Left forelimb (tissue), 1 donor: ENCODE results near the gene RBM17.
A peak's percentile ranks its signal among the peaks of the same experiment; 100 is the strongest.
"Not testable (repeated sequence)": the region's sequence is repeated elsewhere in the genome, so short reads cannot be mapped to it uniquely, and the experiment has no call there.

ENCODE experiments used
- DNase-seq: peaks from one replicate; pipeline ENCODE4 v3.0.0-alpha.2; 2018; ENCODE audit warnings: low spot score

Gene RBM17, protein sequence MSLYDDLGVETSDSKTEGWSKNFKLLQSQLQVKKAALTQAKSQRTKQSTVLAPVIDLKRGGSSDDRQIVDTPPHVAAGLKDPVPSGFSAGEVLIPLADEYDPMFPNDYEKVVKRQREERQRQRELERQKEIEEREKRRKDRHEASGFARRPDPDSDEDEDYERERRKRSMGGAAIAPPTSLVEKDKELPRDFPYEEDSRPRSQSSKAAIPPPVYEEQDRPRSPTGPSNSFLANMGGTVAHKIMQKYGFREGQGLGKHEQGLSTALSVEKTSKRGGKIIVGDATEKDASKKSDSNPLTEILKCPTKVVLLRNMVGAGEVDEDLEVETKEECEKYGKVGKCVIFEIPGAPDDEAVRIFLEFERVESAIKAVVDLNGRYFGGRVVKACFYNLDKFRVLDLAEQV

DNA sequence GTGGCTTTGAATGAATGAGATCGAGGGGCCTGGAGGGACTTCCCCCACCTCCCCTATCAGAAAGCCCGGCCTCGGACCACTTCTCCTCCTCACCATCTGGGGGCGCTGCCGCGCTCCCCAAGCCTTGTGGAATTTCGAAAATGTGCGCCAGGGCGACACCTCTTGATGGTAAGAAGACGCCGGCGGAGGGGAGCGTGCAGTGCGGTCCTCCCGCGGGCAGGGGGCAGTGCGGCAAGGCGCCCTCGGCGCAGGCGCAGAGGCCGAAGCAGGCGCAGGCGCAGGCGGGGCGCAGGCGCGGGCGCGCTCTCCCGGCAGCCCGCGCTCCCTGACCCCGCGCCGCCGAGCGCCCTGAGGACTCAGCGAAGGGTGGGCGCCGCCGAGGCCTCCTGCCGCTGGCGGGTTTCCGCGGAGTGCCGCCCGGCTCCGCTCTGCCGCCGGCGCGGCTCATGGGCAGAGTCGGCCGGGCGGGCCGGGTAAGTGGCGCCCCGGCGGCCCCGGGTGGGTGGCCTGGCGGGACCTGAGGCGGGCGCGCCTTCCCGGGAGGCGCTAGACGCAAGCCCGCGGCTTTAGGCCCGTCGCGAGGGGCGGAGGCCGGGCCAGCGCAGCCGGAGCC lies at the start of gene RBM17:
Gene RBM17 (plus strand): TSS at position 314 of the 613 bp plus-strand sequence. CDS start 8,032 bp downstream, outside the sequence.
- peak; percentile 97 for DNase-seq

DNA sequence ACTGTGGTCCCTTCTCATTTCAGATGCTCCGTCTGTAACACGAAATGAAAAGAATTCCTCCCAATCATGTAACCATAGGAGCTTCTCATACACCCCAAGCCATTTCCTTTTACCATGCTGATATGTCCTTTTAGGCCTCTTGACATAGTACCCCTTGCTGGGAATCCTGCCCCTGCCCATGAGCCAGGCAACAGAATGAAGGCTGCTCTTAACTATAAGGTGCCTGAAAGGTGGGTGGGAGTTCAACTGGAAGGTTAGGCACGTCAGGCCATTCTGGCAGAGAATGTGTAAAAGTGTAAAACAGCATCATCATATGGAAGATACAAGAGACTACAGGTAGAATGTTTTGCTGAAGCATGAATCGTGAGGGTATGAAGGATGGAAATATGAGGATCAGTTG lies 49.1 kb upstream of the RBM17 start:
- DNase-seq: no peak

DNA sequence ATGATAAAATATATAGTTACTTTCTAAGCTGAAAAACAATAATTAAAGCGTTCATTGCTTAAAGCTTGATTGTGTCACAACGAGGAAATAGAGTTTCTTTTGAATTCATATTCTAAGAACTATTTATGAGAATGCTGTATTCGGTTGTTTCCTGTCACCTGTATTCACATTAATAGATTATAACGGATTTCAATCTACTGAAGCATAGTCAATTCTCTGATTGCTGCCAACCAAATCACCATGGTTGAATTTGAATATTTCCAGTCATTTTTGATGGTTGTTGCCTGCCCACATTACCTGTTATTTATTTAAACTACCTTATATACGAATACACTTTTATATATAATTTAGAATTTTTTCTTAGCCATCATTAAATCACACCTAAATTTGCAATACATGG lies 48.6 kb upstream of the RBM17 start:
- DNase-seq: no peak

DNA sequence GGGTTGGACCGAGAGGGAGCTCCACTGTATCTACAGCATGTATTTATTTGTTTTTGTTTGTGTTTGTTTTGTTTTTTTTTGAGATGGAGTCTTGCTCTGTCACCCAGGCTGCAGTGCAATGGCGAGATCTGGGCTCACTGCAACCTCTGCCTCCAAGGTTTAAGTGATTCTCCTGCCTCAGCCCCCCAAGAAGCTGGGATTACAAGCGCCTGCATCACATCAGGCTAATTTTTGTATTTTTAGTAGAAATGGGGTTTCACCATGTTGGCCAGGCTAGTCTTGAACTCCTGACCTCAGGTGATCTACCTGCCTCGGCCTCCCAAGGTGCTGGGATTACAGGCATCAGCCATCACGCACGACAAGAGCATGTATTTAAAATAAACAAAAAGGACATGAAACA lies 45.5 kb upstream of the RBM17 start:
- DNase-seq: not testable (repeated sequence)

DNA sequence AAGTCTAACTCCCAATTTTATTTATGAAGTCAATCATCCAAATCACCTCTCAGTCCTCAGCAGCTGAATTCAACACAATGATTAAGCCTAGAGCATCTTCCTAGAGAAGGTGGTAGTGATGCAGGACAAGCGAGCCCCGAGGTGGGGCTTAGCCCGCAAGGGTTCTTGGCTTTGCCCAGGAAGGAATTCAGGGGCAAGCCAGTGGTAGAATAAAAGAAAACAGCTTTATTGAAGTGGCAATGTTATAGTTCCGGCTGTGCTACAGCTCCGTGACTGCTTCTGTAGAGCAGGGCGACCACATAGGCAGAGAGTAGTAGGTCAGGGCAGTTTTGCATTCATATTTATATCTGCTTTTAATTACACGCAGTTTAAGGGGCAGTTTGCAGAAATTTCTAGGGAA lies 44.8 kb upstream of the RBM17 start:
- DNase-seq: no peak

DNA sequence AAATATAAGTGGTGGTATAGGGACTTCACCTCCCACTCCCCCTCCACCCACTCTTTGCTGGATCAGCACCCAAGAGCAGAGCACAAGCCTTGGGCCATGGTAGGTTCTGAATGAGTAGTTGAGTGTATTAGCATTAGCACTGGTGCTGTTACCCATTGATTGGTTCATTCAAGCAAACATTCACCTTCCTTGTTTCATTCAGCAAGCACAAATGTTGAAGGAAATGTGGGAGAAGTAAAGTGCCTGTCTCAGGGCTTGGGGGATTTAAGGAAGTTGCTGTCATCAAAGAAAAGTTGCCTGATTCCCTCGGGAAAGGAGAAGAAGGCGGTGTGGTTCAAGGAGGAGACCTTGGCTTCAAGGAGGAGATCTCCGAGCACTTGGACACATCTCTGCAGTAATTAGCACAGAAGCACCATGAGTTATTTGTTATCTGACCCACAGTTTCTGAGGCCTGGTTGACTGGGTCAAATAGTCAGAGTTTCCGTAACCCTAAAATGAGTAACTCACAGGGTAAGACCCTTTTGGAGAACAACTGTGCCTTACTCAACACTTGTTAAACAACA lies 44.0 kb upstream of the RBM17 start:
- DNase-seq: no peak

DNA sequence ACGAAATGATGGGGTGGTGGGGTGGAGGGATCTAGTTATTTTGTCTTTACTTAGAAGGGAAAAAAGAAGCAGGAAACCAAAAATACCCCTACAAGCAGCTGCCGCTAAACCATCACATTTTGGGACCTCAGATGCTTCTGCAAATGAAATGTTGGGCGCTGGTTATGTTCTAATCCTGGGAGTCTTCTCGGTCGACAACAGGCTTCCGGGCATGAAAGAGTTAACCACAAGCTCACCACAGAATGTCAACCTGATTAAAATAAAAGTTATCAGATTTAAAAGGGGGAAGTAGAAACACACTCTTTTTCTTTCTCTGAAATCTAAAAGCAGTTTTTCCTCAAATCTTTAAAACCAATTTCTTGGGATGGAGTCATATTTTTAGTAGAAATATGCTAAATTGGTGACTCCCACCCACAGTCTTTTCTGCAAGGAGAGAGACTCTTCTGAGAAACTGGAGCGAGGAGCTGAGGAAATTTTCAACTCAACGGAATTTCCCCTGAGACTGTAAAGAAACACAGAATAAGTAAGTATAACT lies 43.5 kb upstream of the RBM17 start:
- no peak for DNase-seq

DNA sequence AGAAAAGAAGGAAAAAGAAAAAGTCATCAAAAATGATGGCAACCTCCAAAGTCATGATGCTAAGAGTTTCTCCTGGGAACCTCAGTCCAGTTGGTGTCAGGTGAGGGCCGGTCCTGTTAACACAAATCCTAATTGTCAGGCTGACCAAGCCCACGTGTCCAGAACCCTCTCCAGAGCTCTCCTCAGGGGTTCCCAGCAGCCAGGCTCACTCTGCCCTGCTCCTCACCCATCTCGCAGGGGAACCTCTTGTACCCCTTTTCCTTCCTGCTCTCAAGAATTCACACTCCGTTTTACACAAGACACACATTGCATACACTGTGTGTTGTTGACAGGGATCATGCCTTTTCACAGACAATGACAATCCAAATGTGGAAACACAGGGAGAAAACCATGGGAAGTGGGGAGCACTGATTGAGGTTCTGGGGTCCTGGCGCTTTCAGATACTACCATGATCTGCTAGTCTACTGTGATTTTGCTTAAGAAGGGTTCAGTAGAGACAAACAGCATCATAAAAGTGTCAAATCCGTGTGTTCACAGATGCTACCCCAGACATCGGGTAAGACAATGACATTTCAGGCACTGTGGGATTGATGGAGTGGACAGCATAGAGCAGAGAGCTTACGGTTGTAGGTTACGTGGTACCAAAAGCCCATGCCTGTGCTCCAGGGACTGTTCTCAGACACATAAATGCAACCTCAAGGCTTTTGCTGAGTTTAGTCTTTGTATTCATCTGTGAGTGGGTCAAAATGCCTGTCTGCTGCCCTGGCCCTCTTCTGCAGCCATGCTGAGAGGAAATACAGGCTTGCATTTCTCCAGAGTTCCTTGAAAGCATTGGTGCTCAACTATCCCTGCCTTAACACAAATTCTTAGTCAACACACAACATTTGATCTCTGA lies 42.7 kb upstream of the RBM17 start:
- no peak for DNase-seq

DNA sequence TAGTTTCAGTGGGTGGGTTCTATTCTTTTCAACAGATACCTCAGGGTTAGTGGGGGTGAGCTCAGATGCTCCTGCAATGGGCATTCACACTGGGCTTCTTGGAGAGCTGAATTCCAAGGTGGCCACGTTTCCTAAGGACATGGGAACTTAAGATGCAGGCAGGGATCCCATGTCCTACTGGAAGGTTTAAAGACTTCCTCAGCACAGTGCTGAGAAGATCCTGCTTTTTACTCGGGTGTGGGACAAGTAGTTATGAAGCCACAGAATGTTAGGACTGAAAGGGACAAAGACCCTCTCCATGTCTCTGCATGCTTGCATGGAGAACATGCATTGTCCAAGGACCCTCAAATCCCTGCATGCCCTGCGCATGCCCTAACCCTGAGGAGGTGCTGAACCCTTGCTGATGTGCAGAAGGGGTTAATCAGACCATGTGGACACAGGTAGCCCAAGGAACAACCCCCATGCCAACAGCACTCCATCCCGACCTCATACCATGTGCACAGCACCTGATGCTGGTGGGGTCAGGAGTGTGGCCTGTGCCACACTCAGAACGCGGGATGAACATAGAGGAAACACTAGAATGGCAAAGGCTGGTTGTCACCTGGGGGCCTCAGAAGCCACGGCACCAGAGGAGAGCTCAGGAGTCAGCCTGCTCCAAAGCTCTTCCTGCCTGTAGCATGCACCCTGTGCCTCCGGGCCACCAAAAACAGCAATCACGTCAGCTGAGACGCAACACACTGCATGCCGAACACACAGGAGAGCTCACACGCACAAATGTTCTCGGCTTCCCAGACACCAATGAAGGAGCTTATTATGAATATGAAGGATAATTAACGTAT lies 41.8 kb upstream of the RBM17 start:
- DNase-seq: no peak

DNA sequence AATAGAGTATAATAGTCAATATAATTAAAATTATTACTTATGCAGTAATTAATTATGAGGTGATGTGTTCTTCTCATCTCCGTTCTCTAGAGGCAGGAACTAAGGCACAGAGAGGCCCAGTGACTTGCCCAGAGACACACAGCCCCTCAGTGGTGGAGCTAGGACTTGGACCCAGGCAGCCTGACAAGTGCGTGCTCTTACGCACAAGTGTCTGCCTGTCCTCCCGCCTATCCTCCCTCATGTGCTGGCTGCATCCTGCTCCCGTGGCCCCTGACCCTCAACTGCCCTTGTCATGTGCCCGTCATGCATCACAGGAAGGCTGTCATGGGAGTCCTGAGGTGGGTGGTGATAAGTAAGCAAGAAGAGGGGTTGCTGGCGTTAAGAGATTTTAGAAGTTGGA lies 41.0 kb upstream of the RBM17 start:
- no peak for DNase-seq

DNA sequence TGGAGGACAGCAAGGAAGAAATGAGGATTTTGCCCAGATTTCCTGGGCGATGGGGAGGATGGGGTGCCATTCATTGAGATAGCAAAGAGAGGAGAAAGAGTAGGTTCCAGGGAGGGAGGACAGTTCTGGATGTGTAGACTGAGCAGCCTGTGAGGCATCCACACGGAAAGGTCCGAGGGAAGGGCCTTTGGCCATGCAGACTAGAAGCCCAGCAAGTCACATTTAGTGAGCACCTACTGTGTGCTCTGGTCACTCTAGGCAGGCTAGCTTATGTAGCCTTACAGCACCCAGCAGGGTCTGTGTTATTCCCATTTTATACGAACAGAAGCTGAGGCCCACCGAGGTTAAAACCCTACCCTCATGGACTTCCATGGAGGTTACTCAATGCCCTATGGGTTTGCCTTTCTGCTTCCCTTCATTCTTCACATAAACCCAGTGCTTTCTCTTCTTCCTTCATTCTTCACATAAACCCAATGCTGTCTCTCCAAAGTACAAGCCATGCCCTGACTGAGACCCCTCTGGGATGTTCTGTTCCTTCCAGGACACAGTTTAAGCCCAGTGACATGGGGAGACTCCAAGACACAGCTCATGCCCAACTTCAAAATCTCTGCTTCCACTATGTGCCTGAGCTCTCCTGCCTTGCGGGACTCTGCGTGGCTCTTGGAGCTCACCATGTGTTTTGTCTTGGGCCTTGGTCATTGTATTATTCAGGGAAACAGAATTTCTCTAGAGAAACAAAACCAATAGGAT lies 40.4 kb upstream of the RBM17 start:
- no peak for DNase-seq

DNA sequence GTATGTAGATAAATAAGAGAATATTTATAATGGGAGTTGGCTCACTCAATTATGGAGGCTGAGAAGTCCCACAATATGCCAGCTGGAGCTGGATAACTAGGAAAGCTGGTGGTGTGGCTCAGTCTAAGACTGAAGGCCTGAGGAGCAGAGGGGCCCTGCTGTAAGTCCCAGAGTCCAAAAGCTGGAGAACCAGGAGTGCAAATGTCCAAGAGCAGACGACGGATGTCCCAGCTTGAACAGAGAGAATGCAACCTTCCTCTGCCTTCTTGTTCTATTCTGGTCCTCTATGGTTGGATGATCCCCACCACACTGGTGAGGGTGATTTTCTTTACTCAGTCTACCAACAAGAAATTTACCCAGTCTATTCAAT lies 39.8 kb upstream of the RBM17 start:
- DNase-seq: no peak

DNA sequence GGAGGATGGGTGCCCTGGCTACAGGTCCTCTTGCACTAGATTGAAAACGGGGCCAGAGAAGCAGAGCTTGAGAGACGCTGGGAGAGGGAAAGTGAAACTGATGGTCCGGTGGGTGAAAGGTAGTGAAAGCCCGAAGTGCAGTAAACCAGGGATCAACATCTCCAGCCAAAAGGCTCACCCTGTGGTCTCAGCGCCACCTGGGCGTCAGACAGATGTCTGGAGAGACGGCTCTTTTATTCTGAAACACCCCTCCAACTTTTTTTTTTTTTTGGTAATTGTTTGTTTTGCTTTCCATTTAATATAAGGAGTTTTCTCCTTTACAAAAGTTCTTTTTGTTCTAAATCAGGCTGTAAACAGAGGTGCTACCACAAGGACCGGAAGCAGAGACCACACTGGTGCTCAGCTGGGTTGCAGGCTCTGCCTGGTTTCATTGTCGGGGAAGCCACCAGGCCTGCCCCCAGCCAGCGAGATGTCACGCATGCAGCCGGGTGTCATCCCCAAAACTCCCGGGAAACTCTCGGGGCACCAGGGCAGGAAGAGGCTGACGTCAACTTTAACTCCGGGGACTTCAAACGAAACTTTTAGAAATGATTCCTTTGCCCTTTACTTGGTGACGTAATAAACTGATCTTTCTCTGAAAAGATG lies 37.9 kb upstream of the RBM17 start:
- DNase-seq: no peak

DNA sequence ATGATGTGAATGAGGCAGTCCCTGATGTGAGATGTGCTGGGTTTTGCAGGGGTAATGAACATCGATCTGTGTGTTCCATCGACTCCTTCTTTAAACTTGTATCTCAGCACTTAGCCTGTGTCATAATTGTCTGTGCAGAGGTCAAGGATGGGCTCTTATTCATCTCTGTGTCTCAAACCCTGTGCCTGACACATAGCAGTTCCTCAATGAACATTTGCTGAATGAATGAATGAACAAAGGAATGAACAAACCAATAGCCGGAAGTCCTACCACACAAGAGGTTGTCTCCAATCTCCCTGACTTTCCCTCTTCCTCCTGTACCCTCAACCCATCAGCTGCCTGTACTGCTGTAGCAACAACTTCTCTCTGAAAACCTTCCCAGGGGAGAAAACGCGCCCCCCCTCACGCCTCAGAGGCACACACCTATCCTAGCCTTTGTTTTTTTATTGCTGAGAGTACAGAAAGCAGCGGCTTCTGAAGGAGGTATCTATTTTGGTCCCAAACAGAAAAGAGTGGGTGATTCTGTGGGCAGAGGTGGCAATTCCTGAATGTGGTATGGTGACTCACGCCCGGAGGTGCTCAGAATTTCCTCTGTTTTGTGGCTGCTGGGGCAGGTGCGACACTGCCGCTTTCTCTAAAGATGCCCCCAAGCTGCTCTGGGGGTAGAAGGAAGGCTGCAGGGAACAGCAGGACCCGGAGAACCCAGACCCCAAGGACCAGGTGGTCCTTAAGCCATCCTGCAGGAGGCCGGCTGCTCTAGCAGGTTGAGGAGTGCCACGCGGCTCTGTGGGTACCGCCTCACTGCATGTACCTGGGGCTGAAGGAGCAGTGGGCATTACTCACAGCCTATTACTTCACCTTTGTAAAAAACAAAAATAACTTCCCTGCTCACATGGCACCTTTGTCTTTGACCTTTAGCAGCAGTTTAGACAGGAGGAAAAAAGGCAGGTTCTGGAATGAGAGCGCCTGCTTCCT lies 36.3 kb upstream of the RBM17 start:
- DNase-seq: no peak

DNA sequence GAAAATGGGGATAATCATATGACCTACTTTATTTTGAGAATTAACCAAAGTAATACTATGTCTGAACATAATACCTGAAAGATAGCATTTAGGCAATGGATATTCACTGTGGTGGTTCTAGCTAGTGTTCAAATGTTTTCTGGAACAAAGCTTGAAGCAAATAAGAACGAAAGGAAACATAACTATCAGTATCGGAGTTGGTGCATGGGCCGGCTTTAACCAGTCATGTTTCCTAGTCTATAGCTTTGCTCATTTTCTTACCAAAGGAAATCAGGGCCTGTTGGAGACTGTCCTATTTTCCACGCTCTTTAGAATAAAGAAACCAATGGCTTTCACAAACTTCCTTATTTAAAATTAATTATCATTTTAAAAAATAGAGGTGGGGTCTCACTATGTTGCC lies 35.5 kb upstream of the RBM17 start:
- no peak for DNase-seq

DNA sequence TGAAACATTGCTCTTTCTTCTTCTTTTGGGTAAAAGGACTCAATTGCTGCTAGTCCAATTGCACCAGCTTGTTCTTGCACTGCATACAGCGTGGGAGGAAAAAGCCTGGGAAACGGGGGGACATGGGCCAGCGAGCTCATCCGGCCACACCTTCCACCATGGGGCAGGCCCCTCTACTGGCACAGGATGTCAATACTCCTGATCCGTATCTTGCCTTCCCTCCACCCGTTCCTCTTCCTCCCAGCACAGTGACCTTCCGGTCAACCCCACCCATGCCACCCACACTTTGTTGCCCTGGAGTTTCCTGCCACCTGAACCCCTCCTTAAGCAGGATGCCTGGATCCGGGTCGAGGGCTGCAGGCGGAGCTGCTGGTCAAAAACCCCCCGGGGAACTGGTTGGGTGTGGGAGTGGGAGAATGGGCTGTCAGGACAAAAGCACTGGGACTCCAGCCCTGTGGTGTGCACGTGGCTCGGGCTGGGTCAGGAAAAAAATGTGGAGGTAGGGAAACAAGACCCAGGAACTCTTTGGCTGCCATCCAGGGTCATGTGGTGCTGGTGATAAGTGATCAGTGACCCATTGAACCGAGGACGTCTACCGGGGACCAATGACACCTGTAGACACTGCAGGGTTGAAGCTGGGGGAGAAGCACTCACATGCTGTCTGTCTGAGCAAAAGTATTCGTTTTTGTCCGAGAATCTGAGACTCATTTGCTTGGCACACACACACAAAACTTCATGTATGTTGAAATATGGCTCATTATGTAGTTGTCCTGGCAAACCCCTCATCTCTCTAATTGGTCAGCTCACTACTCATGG lies 34.8 kb upstream of the RBM17 start:
- no peak for DNase-seq

DNA sequence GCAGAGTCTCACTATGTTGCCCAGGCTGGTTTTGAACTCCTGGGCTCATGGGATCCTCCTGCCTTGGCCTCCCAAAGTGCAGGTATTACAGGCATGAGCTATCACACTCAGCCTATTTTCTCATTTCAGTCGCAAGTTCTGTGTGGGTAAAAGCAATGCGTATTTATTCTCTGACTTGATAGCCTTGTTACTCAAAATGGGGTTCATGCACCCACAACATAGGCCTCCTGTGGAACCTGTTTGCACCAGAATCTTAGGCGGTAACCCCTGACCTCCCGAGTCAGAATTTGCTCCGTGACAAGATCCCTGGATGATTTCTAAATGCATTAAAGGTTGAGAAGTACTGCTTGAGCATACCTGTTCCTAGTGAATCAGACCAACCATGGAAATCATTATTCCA lies 34.0 kb upstream of the RBM17 start:
- no peak for DNase-seq

DNA sequence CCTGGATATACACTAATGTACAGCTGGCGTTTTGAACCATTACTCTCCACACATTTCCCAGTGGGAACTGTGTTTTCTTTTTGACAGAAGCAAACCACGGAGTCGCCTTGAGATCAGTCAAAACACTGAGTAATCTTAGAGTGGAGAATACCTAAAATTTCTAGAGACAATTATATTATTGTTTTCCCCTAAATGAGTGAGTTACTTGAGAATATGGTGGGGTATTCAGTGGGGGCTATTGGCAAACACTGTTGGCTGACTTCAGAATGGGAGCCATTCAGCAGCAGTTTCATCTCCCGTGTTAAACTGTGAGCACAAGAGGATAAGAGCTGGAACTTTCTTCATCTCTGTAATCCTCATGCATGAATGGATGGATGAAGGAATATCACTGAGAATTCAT lies 32.9 kb upstream of the RBM17 start:
- DNase-seq: no peak
